CD14-positive monocyte (primary cell): ENCODE data around the gene CD2AP. TPM values are rescaled to one million over a fixed set of nuclear protein-coding genes. Genes with fewer than 3 reads are reported as not detected.
"Not testable (repeated sequence)": the region's sequence is repeated elsewhere in the genome, so short reads cannot be mapped to it uniquely, and the experiment has no call there.

Experiments
- DNase-seq, 3 donors: peaks; one replicate each; pipeline ENCODE4 v3.0.0-alpha.2; 2011 to 2022
- H2AFZ ChIP-seq: 2 replicates; pipeline ENCODE4 v1.6.0; 2012; ENCODE audit warnings: mild to moderate bottlenecking, low read depth, low read length, inconsistent platforms; ENCODE audit not compliant: insufficient read depth, poor library complexity, severe bottlenecking
- H3K27ac ChIP-seq, 2 donors: 1 replicate in 1 of 2; 2 replicates in 1 of 2; pipeline ENCODE4 v1.5.1; 2012 to 2013; ENCODE audit warnings: low read length in 2 of 2, control low read depth in 1 of 2, inconsistent platforms in 1 of 2, low read depth in 1 of 2, mild to moderate bottlenecking in 1 of 2
- H3K27me3 ChIP-seq, 2 donors: one replicate each; pipeline versions ENCODE4 v1.6.0 to v1.6.1; 2011 to 2013; ENCODE audit warnings: low read length in 2 of 2; ENCODE audit not compliant: control insufficient read depth in 2 of 2, insufficient read depth in 2 of 2
- H3K36me3 ChIP-seq, 2 donors: replicated peaks in 1 of 2; 1 replicate in 1 of 2; 2 replicates in 1 of 2; pipeline versions ENCODE4 v1.5.1 to v1.6.1; 2012 to 2013; ENCODE audit warnings: low read length in 2 of 2, control low read depth in 1 of 2, inconsistent platforms in 1 of 2, mild to moderate bottlenecking in 1 of 2; ENCODE audit not compliant: insufficient read depth in 2 of 2, control insufficient read depth in 1 of 2
- H3K4me1 ChIP-seq, 2 donors: 1 replicate in 1 of 2; 2 replicates in 1 of 2; pipeline versions ENCODE4 v1.5.1 to v1.6.1; 2012 to 2013; ENCODE audit warnings: low read length in 2 of 2, control low read depth in 1 of 2, inconsistent platforms in 1 of 2, mild to moderate bottlenecking in 1 of 2, moderate library complexity in 1 of 2; ENCODE audit not compliant: insufficient read depth in 2 of 2, control insufficient read depth in 1 of 2
- H3K4me2 ChIP-seq: replicated peaks from 2 replicates; pipeline ENCODE3; 2012; ENCODE audit warnings: low read length, moderate library complexity, mild to moderate bottlenecking; ENCODE audit not compliant: poor library complexity, severe bottlenecking; ENCODE audit errors: extremely low read depth
- H3K4me3 ChIP-seq, 3 experiments: fragments of 200-600 bp in 1 of 3; sonication (generic) in 1 of 3; replicated peaks in 1 of 3; 1 replicate in 2 of 3; 2 replicates in 1 of 3; pipeline ENCODE4 v1.5.1; 2011 to 2013; ENCODE audit warnings: low read length in 3 of 3, mild to moderate bottlenecking in 3 of 3, control low read depth in 2 of 3, low read depth in 2 of 3, inconsistent platforms in 1 of 3, moderate library complexity in 1 of 3
- H3K79me2 ChIP-seq: 2 replicates; pipeline ENCODE4 v1.6.0; 2012; ENCODE audit warnings: mild to moderate bottlenecking, control low read depth, inconsistent platforms, low read length, moderate library complexity; ENCODE audit not compliant: insufficient read depth
- H3K9ac ChIP-seq: 2 replicates; pipeline ENCODE4 v1.6.0; 2017; ENCODE audit warnings: low read length, mild to moderate bottlenecking; ENCODE audit not compliant: insufficient read depth, poor library complexity, severe bottlenecking
- H3K9me3 ChIP-seq, 2 donors: replicated peaks in 1 of 2; 1 replicate in 1 of 2; 2 replicates in 1 of 2; pipeline versions ENCODE4 v1.5.1 to v1.6.1; 2012 to 2013; ENCODE audit warnings: low read length in 2 of 2, control low read depth in 1 of 2; ENCODE audit not compliant: control insufficient read depth in 1 of 2, insufficient read depth in 1 of 2
- H4K20me1 ChIP-seq: 2 replicates; pipeline ENCODE4 v1.6.0; 2012; ENCODE audit warnings: mild to moderate bottlenecking, low read length, control low read depth, moderate library complexity; ENCODE audit not compliant: insufficient read depth
- H3K27ac Mint-ChIP-seq, 7 donors: one replicate each; pipeline ENCODE4 v1.8.0; 2020; ENCODE audit warnings: mild to moderate bottlenecking in 7 of 7, mixed read lengths in 7 of 7, moderate library complexity in 6 of 7, inconsistent platforms in 2 of 7
- H3K27me3 Mint-ChIP-seq, 3 donors: one replicate each; pipeline ENCODE4 v1.8.0; 2021 to 2022; ENCODE audit warnings: low read depth in 3 of 3, mild to moderate bottlenecking in 3 of 3, mixed read lengths in 3 of 3, moderate library complexity in 3 of 3, inconsistent platforms in 1 of 3
- H3K36me3 Mint-ChIP-seq, 2 donors: one replicate each; pipeline ENCODE4 v1.8.0; 2020; ENCODE audit warnings: mixed read lengths in 2 of 2, inconsistent platforms in 1 of 2, mild to moderate bottlenecking in 1 of 2
- H3K4me1 Mint-ChIP-seq: one replicate; pipeline ENCODE4 v1.8.0; 2020; ENCODE audit warnings: mild to moderate bottlenecking, mixed read lengths
- H3K4me3 Mint-ChIP-seq, 2 donors: one replicate each; pipeline ENCODE4 v1.8.0; 2020; ENCODE audit warnings: mild to moderate bottlenecking in 2 of 2, mixed read lengths in 2 of 2, moderate library complexity in 1 of 2
- H3K9me3 Mint-ChIP-seq, 7 donors: one replicate each; pipeline ENCODE4 v1.8.0; 2020 to 2022; ENCODE audit warnings: mixed read lengths in 7 of 7, mild to moderate bottlenecking in 6 of 7, moderate library complexity in 6 of 7, inconsistent platforms in 2 of 7
- WGBS: methylation state at CpG from one replicate; pipeline ENCODE4 v1.1.5; 2013; ENCODE audit warnings: missing lambda C conversion rate; ENCODE audit not compliant: insufficient coverage; 5-methylcytosine and 5-hydroxymethylcytosine counted together
- intact Hi-C, 2 donors: fragments of 100-400 bp; cut with micrococcal nuclease; formaldehyde crosslinking; loops; one replicate each; pipeline versions ENCODE4 v1.15.0 to v1.15.1; 2023
- polyA plus RNA-seq, 3 donors: library from polyadenylated mRNA; depleted of rRNA in 1 of 3; unstranded in 2 of 3; stranded (reverse) in 1 of 3; fragments of 300-500 nt in 2 of 3; fragments of >200 nt in 1 of 3; fragmentation: Illumina TruSeq in 2 of 3; gene quantifications; 1 replicate in 2 of 3; 2 replicates in 1 of 3; pipeline ENCODE4 v1.2.3, GENCODE V29; 2012 to 2021
- TF ChIP-seq, protein P1 (sequence below): fragments of 200-600 bp; IDR thresholded peaks from one replicate; pipeline ENCODE4 v1.8.0; 2022; ENCODE audit warnings: antibody characterized with exemption, mild to moderate bottlenecking

Gene CD2AP
- polyA plus RNA-seq, 3 donors = 1.5 to 2.4 (median 2.0) TPM

DNA sequence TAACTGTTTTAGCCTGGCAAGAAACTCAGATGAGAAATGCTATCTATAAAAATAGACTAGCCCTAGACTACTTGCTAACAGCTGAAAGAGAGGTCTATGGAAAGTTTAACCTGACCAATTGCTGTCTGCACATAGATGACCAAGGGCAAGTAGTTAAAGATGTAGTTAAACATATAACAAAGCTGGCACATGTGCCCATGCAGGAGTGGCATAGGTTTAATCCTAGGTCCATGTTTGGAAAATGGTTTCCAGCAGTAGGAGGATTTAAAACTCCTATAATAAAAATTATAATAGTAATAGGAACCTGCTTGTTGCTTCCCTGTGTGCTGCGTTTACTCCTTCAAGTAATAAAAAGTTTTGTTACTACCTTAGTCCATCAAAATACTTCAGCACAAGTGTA is 169.6 kb downstream of the CD2AP start:
- no peaks in the 10 kb centered on the region for H4K20me1 ChIP-seq
- intact Hi-C loops = no loop called here
- no peaks in the 10 kb centered on the region for H3K27me3 ChIP-seq
- no peak overlapping the region for H3K9ac ChIP-seq
- no peak overlapping the region for H2AFZ ChIP-seq
- H3K79me2 ChIP-seq = no peaks in the 10 kb centered on the region
- H3K4me2 ChIP-seq = no peak overlapping the region
- Mint-ChIP-seq H3K4me3 (no peak overlapping the region), H3K27me3 (no peaks in the 10 kb centered on the region), H3K9me3 (peaks cover 0 to 5% (median 0%) of the 10 kb centered on the region in 7 donors), H3K36me3 (no peaks in the 10 kb centered on the region), H3K27ac (no peak overlapping the region), H3K4me1 (peaks cover 12% of the 10 kb centered on the region)
- H3K4me3 ChIP-seq = no peak overlapping the region
- H3K4me1 ChIP-seq = peaks cover 8 to 12% of the 10 kb centered on the region in 2 donors
- H3K36me3 ChIP-seq = no peaks in the 10 kb centered on the region
- TF ChIP-seq, protein P1, sequence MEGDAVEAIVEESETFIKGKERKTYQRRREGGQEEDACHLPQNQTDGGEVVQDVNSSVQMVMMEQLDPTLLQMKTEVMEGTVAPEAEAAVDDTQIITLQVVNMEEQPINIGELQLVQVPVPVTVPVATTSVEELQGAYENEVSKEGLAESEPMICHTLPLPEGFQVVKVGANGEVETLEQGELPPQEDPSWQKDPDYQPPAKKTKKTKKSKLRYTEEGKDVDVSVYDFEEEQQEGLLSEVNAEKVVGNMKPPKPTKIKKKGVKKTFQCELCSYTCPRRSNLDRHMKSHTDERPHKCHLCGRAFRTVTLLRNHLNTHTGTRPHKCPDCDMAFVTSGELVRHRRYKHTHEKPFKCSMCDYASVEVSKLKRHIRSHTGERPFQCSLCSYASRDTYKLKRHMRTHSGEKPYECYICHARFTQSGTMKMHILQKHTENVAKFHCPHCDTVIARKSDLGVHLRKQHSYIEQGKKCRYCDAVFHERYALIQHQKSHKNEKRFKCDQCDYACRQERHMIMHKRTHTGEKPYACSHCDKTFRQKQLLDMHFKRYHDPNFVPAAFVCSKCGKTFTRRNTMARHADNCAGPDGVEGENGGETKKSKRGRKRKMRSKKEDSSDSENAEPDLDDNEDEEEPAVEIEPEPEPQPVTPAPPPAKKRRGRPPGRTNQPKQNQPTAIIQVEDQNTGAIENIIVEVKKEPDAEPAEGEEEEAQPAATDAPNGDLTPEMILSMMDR = no peak
- no peaks in the 10 kb centered on the region for H3K9me3 ChIP-seq
- no peak for DNase-seq
- H3K27ac ChIP-seq = no peak overlapping the region
- WGBS = no CpG with 5 or more reads among the region's 1 CpG

DNA sequence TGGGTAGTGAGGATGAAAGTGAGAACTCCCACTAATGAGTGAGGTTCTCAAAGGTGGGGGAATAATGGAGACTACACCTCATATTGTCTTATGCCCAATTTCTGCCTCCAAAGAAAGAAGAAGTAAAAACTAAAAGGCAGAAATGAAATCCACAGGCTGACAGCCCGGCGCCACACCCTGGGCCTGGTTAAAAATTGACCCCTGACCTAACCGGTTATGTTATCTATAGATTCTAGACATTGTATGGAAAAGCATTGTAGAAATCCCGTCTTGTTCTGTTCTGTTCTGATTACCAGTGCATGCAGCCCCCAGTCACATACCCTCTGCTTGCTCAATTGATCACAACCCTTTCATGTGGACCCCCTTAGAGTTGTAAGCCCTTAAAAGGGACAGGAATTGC is 170.0 kb downstream of the CD2AP start:
- H3K4me1 Mint-ChIP-seq = peaks cover 12% of the 10 kb centered on the region
- DNase-seq, H2AFZ ChIP-seq, H3K79me2 ChIP-seq, H3K4me3 Mint-ChIP-seq, H3K4me3 ChIP-seq, H4K20me1 ChIP-seq, H3K9ac ChIP-seq, H3K36me3 Mint-ChIP-seq, intact Hi-C loops, H3K9me3 ChIP-seq, H3K27me3 ChIP-seq, H3K4me2 ChIP-seq, H3K36me3 ChIP-seq, H3K9me3 Mint-ChIP-seq, H3K27me3 Mint-ChIP-seq: not testable (repeated sequence)
- Histone ChIP-seq H3K4me1 (peaks cover 8 to 12% of the 10 kb centered on the region in 2 donors), H3K27ac (peak overlapping the region in 1 of 2 donors; percentile 8)
- no CpG with 5 or more reads among the region's 4 CpGs for WGBS
- H3K27ac Mint-ChIP-seq = peak overlapping the region in 1 of 7 donors; percentile 21
